ENCODE data around the gene CCDC122. TPM values are rescaled to one million over a fixed set of nuclear protein-coding genes. Genes with fewer than 3 reads are reported as not detected.

Gene CCDC122
- total RNA-seq, 1 donor from 2014 or later, result 2.1 TPM

GRCh38 chr13:43792076-43792881 lies 87.3 kb downstream of the CCDC122 start:
- peaks cover 3 to 5% (median 3%) of the 10 kb centered on the region in 3 donors for H3K4me1 ChIP-seq (ENCODE audit: control insufficient read depth in 3 of 3, insufficient read depth in 3 of 3, low read length in 3 of 3)
- H3K27ac ChIP-seq (ENCODE audit: low read depth, low read length), result no peak overlapping the region
- no peak overlapping the region for H3K4me3 ChIP-seq (ENCODE audit: low read length in 3 of 3)
- peaks cover 0 to 3% (median 0%) of the 10 kb centered on the region in 3 donors for H3K27me3 ChIP-seq (ENCODE audit: control insufficient read depth in 3 of 3, insufficient read depth in 3 of 3, low read length in 3 of 3)
- no peak overlapping the region for H3K9ac ChIP-seq (ENCODE audit: low read depth in 1 of 3, low read length in 3 of 3)
- no peaks in the 10 kb centered on the region for H3K36me3 ChIP-seq (ENCODE audit: control insufficient read depth in 3 of 3, insufficient read depth in 3 of 3, low read length in 3 of 3)
- H3K9me3 ChIP-seq (ENCODE audit: control insufficient read depth in 3 of 3, low read length in 3 of 3), result no peaks in the 10 kb centered on the region

- no peak overlapping the region for H3K27ac ChIP-seq (ENCODE audit: low read depth, low read length)
- peaks cover 10 to 17% (median 12%) of the 10 kb centered on the region in 3 donors for H3K4me1 ChIP-seq (ENCODE audit: control insufficient read depth in 3 of 3, insufficient read depth in 3 of 3, low read length in 3 of 3)
- H3K9me3 ChIP-seq (ENCODE audit: control insufficient read depth in 3 of 3, low read length in 3 of 3), result no peaks in the 10 kb centered on the region
- peaks cover 0 to 8% (median 0%) of the 10 kb centered on the region in 3 donors for H3K27me3 ChIP-seq (ENCODE audit: control insufficient read depth in 3 of 3, insufficient read depth in 3 of 3, low read length in 3 of 3)
- no peaks in the 10 kb centered on the region for H3K36me3 ChIP-seq (ENCODE audit: control insufficient read depth in 3 of 3, insufficient read depth in 3 of 3, low read length in 3 of 3)
- H3K9ac ChIP-seq (ENCODE audit: low read depth in 1 of 3, low read length in 3 of 3), result no peak overlapping the region
- no peak overlapping the region for H3K4me3 ChIP-seq (ENCODE audit: low read length in 3 of 3)
These were observed 91.5 kb downstream of the CCDC122 start for GRCh38 chr13:43787997-43788396.

- peaks cover 12 to 17% (median 13%) of the 10 kb centered on the region in 3 donors for H3K4me1 ChIP-seq (ENCODE audit: control insufficient read depth in 3 of 3, insufficient read depth in 3 of 3, low read length in 3 of 3)
- H3K36me3 ChIP-seq (ENCODE audit: control insufficient read depth in 3 of 3, insufficient read depth in 3 of 3, low read length in 3 of 3), result no peaks in the 10 kb centered on the region
- peaks cover 0 to 8% (median 0%) of the 10 kb centered on the region in 3 donors for H3K27me3 ChIP-seq (ENCODE audit: control insufficient read depth in 3 of 3, insufficient read depth in 3 of 3, low read length in 3 of 3)
- peak overlapping the region; percentile 61 to 81 (median 80) for H3K4me3 ChIP-seq (ENCODE audit: low read length in 3 of 3)
- H3K9ac ChIP-seq (ENCODE audit: low read depth in 1 of 3, low read length in 3 of 3), result peak overlapping the region in 2 of 3 donors; percentile 66 to 73
- H3K27ac ChIP-seq (ENCODE audit: low read depth, low read length), result peak overlapping the region; percentile 56
- H3K9me3 ChIP-seq (ENCODE audit: control insufficient read depth in 3 of 3, low read length in 3 of 3), result no peaks in the 10 kb centered on the region
These were observed 92.0 kb downstream of the CCDC122 start for GRCh38 chr13:43787518-43787891.

GRCh38 chr13:43786766-43787517 lies 92.6 kb downstream of the CCDC122 start, which contains the start of gene ENOX1:
Gene ENOX1 (minus strand): TSS chr13:43786972.
- Histone ChIP-seq H3K4me1 (ENCODE audit: control insufficient read depth in 3 of 3, insufficient read depth in 3 of 3, low read length in 3 of 3) (peaks cover 12 to 17% (median 13%) of the 10 kb centered on the region in 3 donors), H3K9me3 (ENCODE audit: control insufficient read depth in 3 of 3, low read length in 3 of 3) (no peaks in the 10 kb centered on the region), H3K27me3 (ENCODE audit: control insufficient read depth in 3 of 3, insufficient read depth in 3 of 3, low read length in 3 of 3) (peaks cover 0 to 8% (median 0%) of the 10 kb centered on the region in 3 donors), H3K27ac (ENCODE audit: low read depth, low read length) (peak within 1 kb of the TSS; percentile 56), H3K9ac (ENCODE audit: low read depth in 1 of 3, low read length in 3 of 3) (peak within 1 kb of the TSS; percentile 57 to 73 (median 66)), H3K36me3 (ENCODE audit: control insufficient read depth in 3 of 3, insufficient read depth in 3 of 3, low read length in 3 of 3) (no peaks in the 10 kb centered on the region), H3K4me3 (ENCODE audit: low read length in 3 of 3) (peak within 1 kb of the TSS; percentile 77 to 81 (median 80))

- peak overlapping the region; percentile 56 for H3K27ac ChIP-seq (ENCODE audit: low read depth, low read length)
- H3K27me3 ChIP-seq (ENCODE audit: control insufficient read depth in 3 of 3, insufficient read depth in 3 of 3, low read length in 3 of 3), result peaks cover 0 to 8% (median 0%) of the 10 kb centered on the region in 3 donors
- no peaks in the 10 kb centered on the region for H3K9me3 ChIP-seq (ENCODE audit: control insufficient read depth in 3 of 3, low read length in 3 of 3)
- peaks cover 12 to 17% (median 13%) of the 10 kb centered on the region in 3 donors for H3K4me1 ChIP-seq (ENCODE audit: control insufficient read depth in 3 of 3, insufficient read depth in 3 of 3, low read length in 3 of 3)
- H3K4me3 ChIP-seq (ENCODE audit: low read length in 3 of 3), result peak overlapping the region; percentile 77 to 81 (median 80)
- H3K9ac ChIP-seq (ENCODE audit: low read depth in 1 of 3, low read length in 3 of 3), result peak overlapping the region in 2 of 3 donors; percentile 66 to 73
- no peaks in the 10 kb centered on the region for H3K36me3 ChIP-seq (ENCODE audit: control insufficient read depth in 3 of 3, insufficient read depth in 3 of 3, low read length in 3 of 3)
These were observed 93.1 kb downstream of the CCDC122 start for GRCh38 chr13:43786472-43786765.

Small RNA genes lying within 50 kb of the gene (small RNA-seq; reads per million reads assigned to genes)
- gene AL162713.1, result not detected

Other genes starting within 250 kb of the CCDC122 start
- gene ENOX1, start 92.8 kb downstream of the CCDC122 start, total RNA-seq, result 11.5 TPM
- 1.0 TPM for gene LACC1, start 164 bp upstream of the CCDC122 start, total RNA-seq

Data from skeletal muscle tissue (tissue), 5 donors.